Neural progenitor cell (in vitro differentiated cells): ENCODE measurements around the gene PPP1R8.

Experiments used
- EZH2 ChIP-seq: fragments of 200-600 bp; sonication (generic); IDR thresholded peaks from 2 replicates; pipeline ENCODE4 v1.6.1; 2017; ENCODE audit warnings: antibody characterized with exemption, mild to moderate bottlenecking, moderate library complexity
- EZH2phosphoT487 ChIP-seq: fragments of 200-600 bp; sonication (generic); IDR thresholded peaks from 2 replicates; pipeline ENCODE4 v1.6.1; 2017; ENCODE audit warnings: antibody characterized with exemption
- TF ChIP-seq, protein P1 (sequence below): fragments of 200-600 bp; sonication (generic); IDR thresholded peaks from 2 replicates; pipeline ENCODE4 v1.5.1; 2017; ENCODE audit warnings: antibody characterized with exemption, mild to moderate bottlenecking

DNA sequence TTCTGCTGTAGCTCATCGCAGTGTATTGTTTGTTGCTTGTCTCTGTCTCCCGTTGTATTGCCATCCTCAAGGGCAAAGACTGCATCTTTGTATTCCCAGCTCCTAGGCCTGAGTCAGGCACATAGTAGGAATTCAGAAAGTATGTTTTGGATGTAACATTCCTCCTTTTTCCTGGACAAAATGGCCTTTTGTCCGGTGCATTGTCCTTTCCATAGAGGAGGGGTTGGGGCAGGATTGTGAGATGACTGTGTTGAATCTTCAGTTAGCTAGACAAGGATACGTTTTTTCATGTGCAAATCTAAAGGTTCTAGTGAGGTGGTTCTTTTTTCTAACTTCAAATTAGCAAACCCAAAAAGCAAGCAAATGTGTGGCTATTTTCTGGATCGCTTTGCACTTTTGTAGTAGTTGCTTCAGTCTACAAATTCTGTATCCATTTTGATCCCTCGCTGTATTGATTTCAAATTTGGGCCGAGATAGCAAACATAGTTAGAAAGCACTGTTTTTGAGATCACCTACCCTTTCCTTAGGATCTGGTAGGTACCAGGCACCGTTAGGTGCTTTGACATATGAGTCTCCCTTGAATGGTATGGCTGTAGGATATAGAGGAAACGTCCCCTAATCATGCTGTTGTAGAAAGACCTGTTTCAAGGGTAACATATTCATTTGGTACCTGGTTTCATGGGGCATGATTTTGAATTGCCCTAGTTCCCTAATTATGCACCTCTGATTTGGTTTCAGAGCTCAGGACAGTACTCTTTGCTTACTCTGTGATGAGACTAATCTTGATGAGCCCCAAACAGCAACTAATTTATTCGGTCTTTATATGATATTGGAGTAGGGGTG lies 1.2 kb downstream of the PPP1R8 start:
- TF ChIP-seq, protein P1, sequence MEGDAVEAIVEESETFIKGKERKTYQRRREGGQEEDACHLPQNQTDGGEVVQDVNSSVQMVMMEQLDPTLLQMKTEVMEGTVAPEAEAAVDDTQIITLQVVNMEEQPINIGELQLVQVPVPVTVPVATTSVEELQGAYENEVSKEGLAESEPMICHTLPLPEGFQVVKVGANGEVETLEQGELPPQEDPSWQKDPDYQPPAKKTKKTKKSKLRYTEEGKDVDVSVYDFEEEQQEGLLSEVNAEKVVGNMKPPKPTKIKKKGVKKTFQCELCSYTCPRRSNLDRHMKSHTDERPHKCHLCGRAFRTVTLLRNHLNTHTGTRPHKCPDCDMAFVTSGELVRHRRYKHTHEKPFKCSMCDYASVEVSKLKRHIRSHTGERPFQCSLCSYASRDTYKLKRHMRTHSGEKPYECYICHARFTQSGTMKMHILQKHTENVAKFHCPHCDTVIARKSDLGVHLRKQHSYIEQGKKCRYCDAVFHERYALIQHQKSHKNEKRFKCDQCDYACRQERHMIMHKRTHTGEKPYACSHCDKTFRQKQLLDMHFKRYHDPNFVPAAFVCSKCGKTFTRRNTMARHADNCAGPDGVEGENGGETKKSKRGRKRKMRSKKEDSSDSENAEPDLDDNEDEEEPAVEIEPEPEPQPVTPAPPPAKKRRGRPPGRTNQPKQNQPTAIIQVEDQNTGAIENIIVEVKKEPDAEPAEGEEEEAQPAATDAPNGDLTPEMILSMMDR, result no peak
- no peak for TF ChIP-seq EZH2phosphoT487
- TF ChIP-seq EZH2, result no peak
